Measurements from ENCODE around the gene TMED6.
"Not testable (repeated sequence)": the region's sequence is repeated elsewhere in the genome, so short reads cannot be mapped to it uniquely, and the experiment has no call there.

TMED6 gene

GRCh38 chr16:69296771-69297170 is 54.8 kb downstream of the TMED6 start:
- DNase-seq = not testable (repeated sequence)

- DNase-seq = no peak
Measured at GRCh38 chr16:69294051-69294450, 57.5 kb downstream of the TMED6 start.

- no peak for DNase-seq
Measured at GRCh38 chr16:69293401-69293800, 58.2 kb downstream of the TMED6 start.

All from DMS79 (cell line).